NCI-H524 (cell line): ENCODE data around the gene PPP2R2C.

Experiments used
- DNase-seq, 2 experiments: peaks; one replicate each; lab custom pipeline; 2025; lab: John Stamatoyannopoulos, UW

PPP2R2C gene

GRCh38 chr4:6472387-6473263 is at the start of gene PPP2R2C:
PPP2R2C (minus strand) TSS chr4:6472614; CDS start chr4:6472229, 385 bp downstream.
- peak; percentile 22 to 24 for DNase-seq

DNA sequence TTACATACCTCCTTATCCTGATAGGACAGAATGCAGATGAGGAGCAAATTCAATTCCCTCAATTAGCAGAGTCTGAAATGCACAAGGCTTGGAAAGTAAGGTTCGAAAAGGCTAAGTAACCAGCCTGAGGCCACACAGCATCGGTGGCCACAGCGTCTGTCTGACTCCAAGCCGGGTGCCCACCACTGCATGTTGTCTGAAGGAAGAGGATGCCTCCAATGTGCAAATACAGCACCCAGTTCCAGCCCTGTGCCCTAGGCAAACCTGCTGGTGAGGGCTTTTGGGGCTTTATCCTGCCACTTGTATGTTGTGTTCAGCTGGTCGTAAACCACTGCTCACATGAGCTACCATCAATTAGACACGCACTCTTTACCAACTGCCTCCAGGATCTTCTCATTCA is 48.6 kb upstream of the PPP2R2C start:
- no peak for DNase-seq

DNA sequence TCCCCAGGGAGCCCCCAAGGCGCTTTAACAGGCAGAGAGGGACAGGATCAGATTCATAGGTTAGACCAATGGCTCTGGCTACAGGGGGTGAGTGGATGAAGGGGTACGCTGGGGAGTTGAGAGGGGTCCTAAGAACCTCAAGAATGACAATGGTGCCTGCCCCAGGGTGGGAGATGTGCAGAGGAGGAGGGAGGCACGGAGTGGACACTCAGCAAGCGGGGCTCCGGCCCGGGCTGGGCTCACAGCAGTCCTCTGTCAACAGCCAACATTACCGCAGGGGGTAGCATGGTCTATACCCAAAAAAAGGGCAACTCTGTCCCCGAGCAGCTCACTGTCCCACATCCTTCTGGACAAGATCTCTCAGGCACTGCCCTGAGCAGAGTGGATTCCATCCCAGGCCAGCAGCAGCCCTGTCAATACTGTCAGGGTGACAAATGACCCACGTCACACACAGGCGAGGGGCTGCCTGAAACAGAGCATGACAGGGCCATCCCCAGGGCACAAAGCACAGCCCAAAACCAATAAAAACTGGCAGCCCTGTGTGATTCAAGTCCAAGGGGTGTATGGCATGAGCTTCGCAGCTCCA is 47.7 kb upstream of the PPP2R2C start:
- DNase-seq, result no peak

DNA sequence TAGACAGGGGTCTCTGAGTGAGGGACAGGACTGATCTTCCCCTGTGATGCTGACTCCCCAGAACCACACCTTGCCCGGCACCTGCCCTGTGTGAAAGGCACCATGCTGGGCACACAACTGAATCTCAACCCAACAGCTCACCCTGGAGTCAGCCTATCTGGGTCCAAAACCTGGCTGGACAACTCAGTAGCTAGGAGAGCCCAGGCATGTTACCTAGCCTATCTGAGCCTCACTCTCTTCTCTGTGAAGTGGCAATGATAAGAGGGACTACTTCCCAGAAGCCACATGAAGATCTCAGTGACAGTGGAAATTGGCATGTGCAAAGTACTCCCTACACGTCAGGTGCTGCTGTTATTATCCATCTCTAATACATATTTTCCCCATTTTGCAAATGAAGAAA is 44.8 kb upstream of the PPP2R2C start:
- DNase-seq, result no peak

- no peak for DNase-seq
Measured at GRCh38 chr4:6516762-6517161, 44.3 kb upstream of the PPP2R2C start.

DNA sequence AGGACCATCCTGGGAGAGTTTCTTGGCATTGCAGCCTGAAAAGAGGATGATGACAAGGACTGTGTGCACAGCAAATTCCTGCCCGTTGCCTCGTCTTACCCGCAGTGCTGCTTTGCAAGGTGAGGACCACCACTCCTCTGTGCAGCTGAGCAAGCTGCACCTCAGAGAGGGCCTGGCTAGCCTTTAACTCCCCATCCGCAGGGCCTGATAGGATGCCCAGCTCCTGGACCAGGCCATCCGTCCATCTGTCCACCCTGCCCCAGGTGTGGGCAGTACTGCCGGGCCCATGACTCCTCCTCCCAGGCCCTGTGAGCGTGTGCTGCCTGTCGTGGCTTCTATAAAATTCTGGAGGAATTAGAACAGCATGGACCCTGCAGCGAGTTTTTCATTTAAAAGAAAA is 43.9 kb upstream of the PPP2R2C start:
- no peak for DNase-seq

- DNase-seq, result no peak
Measured at GRCh38 chr4:6513678-6514077, 41.3 kb upstream of the PPP2R2C start.

DNA sequence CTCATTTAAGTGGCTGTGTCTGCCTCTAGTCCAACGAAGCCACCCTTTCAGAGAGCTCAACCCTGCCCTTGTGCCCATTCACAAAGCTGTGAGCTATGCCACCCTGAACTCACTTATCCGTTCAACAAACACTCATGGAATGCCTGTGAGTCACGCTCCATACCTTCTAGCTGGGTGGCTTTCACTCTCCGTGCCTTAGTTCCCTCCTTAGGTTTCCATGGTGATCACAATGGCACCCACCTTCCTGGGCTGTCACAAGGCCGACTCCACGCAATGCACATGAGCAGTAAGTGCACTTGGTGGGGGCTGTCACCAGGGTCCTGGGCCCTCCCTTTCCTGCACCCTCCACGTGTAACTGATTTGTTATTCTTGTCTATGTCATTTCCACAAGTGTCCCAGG is 37.2 kb upstream of the PPP2R2C start:
- DNase-seq, result no peak

DNA sequence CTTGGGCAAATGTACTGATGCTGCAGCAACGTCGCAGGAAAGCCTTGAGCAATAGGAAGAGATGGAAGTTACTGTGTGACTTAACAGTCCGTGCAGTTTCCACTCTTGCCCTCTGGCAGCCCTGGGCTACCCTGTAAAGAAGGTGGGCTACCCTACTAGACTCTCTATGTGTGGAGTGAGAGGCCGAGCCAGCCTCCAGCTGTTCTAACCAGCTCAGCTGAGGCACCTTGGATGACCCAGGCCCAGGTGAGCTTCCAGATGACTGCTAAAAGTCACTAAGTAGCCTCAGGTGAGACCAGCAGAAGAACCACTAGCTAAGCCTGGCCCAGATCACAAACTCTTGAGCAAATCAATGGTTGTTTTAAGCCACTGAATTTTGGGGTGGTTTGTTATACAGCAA is 34.9 kb upstream of the PPP2R2C start:
- DNase-seq, result no peak

DNA sequence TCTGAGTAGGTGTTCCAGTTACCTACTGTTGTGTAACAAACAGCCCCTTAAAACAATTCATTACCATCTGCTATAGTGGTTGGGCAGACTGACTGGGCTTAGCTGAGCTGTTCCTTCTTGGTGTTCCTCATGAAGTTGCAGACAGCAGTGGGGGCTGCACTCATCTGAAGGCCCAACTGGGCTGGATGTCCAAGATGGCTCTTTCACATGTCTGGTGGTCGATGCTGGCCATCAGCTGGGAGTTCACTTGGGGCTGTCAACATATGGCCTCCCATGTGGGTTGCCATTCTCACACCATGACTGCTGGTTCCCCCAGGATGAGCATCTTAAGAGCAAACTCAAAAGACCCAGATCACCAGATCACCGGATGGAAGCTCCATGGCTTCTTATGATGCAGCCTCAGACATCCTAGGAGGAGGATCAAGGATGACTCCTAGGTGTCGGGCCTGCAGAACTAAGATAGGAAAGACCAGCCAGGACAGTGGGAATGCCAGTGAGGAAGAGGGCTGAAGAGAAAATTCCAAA is 34.3 kb upstream of the PPP2R2C start:
- DNase-seq, result no peak

DNA sequence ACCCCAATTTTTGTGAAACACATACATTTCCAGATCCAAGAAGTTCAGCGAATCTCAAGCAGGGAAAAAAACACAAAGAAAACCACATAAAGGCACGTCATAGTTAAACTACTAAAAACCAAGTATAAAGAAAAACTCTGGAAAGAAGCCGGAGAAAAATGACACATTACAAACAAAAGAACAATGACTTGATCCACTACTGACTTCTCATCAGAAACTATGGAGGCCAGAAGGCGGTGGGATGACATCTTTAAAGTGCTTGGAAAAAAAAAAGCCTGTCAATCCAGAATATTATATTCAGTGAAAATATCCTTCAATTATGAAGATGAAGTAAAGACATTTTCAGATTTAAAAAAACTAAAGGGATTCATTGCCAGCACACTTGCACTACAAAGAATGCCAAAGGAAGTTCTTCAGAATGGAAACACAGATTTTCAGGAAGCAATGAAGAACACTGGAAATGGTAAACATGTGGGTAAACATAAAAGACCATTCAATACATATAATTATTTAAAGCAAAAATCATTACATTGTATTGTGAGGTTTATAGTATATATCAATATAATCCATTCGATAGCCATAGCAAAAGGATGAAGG is 32.6 kb upstream of the PPP2R2C start:
- DNase-seq, result no peak

- DNase-seq, result no peak
Measured at GRCh38 chr4:6502747-6503465, 30.5 kb upstream of the PPP2R2C start.

- DNase-seq, result no peak
Measured at GRCh38 chr4:6502147-6502546, 29.7 kb upstream of the PPP2R2C start.

- no peak for DNase-seq
Measured at GRCh38 chr4:6501171-6501570, 28.8 kb upstream of the PPP2R2C start.

DNA sequence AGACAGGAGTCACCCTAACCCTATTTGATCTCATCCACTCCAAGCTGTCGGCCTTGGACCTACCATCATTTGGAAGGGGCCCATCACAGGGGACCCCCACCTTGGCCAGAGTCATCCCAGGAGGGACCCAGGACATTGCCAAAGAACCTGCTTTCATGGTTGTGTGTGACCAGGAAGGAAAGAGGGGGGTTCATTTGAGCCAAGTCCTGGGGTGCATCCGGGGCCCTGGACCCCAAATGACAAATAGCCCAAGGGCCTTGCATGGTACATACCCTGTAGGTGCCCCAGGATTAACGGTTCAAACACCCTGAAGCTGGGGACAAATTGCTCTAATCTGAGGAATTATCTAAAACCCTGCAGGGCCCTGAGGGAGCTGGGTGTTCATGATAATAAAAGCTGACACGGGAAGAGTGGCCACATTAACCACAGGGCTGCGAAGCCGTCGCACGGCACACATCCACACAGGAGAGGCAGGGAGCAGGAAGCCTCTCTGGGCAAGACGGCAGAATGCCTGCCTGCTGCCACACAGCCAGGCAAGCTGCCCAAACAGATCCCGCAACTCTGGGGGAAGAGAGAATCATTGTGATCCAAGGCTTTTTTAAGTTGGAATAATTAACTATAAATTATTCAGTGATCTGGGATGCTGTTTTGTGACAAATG is 28.2 kb upstream of the PPP2R2C start:
- no peak for DNase-seq

GRCh38 chr4:6499238-6499600 is 26.8 kb upstream of the PPP2R2C start:
- DNase-seq, result no peak

DNA sequence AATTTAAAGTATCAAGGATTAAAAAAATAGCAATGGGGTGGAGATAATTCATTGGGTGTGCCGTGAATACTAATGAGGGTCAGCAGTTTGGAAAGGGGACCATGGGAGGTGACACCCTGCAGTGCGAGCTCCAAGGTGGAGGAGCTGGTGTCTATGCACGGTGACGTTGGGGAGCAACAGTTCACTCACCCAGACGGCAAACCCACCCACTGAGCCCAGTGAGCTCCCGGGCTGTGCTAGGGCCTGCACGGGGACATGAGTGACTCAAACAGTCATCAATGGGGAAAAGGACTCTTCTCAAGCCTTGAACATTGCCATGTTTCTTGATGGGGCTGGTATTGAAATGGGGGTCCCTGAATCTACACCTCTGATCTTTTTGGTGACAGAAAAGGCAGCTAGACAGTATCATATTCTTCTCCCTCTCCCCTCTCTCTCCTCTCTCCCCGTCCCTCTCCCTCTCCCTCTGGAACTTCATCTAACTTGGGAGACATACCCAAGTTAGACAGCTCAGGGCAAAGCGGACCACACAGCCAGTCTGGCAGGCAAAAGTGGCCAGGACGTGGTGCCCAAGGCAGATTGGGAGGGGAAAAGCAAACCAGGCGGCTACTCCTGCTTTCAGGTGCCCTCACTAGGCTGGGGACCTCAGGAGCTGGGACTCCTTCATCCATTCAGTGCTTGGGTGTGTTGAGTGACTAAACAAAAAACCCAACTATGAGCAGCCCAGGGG is 26.3 kb upstream of the PPP2R2C start:
- no peak for DNase-seq

DNA sequence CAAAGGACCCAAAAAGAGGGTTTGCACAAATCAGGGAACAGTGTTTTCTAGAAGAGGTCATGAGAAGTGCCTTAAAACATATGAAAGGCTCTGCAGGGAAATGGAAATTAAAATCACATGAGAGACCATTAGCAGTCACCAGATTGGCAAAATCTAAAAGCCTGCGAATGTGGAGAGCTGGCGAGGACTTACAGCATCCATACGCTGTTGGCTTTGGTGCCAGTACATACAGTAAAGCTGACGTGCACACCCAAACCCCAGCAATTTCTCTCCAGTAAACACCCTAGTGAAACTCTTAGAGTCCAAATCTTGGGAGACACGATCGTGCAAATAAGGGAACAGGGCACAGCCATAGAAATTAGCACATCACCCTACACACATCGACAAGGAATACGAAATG is 25.4 kb upstream of the PPP2R2C start:
- DNase-seq, result no peak

GRCh38 chr4:6495736-6496135 is 23.3 kb upstream of the PPP2R2C start:
- no peak for DNase-seq

GRCh38 chr4:6495296-6495590 is 22.8 kb upstream of the PPP2R2C start:
- DNase-seq, result no peak
